ENCODE data around the gene LRRTM4.

- TF ChIP-seq CTCF (IDR thresholded peaks at IDR 0.05) (no peak), POLR2A (IDR thresholded peaks at IDR 0.05) (no peak), EP300 (IDR thresholded peaks at IDR 0.05) (no peak)
Measured at GRCh38 chr2:77309725-77310124, 212.5 kb downstream of the LRRTM4 start.

Measured in upper lobe of left lung (tissue), 4 donors.